ENCODE results near the gene COX6B2.
A peak's percentile ranks its signal among the peaks of the same experiment; 100 is the strongest.
"Not testable (repeated sequence)": the region's sequence is repeated elsewhere in the genome, so short reads cannot be mapped to it uniquely, and the experiment has no call there.

COX6B2 gene

DNA sequence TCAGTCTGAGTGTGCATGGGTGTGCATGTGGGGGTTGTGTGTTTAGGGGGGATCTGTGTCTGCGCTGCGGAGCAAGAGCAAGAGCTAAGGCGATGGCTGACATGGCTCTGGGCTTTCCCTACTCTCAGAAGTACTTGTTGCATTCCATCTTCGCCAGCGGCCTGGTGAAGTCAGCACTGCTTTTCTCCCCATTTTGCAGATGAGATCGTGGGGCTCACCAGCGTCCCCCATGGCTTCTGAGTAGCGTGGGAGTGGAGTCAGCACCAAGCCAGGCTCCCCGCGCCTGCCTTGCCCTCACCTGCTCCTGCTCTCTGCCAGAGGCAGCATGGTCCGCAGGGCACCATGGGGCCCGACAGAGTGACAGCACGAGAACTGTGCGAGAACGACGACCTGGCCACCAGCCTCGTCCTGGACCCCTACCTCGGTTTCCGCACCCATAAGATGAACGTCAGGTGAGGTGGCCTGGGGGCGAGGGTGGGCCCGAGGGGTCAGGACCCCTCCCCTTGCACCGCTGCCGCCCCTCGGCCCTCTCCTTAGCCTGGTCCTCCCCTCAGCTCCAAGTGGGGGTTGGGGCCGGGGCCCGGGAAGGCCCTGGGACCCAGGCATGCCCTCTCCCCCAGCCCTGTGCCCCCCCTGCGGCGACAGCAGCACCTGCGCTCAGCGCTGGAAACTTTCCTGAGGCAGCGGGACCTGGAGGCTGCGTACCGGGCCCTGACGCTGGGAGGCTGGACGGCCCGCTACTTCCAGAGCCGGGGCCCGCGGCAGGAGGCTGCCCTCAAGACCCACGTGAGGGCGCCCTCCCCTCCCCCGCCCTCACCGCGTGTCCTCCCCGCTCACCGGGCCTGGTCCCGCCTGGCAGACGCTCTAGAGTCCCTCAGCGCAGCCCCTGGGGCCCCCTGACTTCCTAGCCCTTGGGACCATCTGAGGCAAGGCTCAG is 12.7 kb downstream of the COX6B2 start:
- DNase-seq (ENCODE audit: low read depth) = no peak

DNA sequence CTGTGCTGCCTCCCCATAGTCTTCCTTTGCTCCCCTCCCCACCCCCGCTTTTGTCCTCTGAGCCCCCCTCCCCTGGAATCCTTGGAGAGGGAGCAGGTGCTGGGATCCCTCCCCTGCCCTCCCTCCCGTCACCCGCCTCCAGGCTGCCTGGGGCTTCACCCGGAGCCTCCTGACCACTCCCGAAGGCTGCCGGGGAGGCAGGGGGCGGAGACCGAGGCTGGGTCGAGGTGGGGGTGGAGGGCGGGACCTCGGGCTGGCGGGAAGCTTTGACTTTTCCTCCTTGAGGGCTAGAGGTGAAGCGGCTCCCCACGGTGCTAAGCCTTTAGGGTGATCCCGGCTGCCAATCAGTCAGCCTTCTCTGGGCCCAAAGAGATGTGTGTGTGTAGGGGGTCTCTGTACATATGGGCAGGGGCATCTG is 13.3 kb downstream of the COX6B2 start:
- DNase-seq (ENCODE audit: low read depth) = peak; percentile 73

DNA sequence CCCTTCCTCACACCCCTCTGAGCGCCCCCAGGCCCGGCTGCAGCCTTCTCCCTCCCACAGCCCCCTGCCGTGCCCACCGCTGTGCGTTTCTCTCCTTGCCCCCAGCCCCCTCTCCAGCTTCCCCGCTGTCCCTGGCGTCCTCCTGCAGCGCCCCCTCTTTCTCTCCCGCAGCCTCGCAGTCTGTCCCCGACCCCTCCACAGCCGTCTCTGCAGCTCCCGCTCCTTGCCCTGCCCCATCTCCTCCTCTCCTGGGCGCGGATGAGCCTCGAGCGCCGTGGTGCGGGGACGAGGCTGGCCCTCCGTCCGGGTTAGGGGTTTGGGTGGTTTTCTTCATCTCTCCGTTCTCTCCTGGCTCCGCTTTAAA is 13.8 kb downstream of the COX6B2 start:
- DNase-seq (ENCODE audit: low read depth) = peak; percentile 33

DNA sequence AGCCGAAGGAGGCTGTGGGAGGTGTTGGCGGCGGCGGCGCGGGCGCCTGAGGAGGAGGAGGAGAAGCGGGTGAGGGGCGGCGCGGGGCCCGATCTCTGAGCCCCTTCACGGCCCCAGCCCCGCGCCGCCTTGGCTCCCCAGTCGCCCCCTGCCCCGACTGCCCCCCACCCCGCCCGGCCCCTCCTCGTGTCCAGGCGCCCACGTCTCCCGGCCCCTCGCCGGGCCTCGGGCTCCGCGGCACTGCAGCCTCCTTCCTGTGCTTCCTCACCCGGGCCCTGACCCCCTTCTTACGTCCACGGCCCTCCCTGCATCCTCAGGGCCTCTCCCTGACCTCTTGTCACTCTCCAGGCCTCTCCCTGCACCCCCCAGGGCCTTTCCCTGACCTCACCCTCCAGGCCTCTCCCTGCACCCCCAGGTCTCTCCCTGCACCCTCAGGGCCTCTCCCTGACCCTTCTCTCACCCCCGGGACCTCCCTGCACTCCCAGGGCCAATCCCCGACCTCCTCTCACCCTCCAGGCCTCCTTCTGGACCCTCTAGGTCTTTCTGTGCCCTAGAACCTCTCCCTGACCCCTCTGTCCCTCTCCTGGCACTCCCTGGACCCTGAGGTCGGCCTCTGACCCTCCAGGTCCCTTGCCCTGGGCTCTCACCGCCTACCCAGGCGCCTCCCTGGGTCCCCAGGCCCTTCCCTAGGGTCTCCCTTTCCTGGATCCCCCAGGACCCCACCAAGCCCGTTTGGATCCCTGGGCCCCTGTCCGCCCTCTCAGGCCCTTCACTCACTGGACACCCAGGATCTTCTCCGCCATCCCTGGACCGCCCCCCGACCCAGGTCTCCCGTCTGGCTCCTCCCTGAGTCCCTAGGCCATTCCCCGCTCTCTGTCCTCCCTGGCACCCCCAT is 14.4 kb downstream of the COX6B2 start:
- peak; percentile 21 for DNase-seq (ENCODE audit: low read depth)

DNA sequence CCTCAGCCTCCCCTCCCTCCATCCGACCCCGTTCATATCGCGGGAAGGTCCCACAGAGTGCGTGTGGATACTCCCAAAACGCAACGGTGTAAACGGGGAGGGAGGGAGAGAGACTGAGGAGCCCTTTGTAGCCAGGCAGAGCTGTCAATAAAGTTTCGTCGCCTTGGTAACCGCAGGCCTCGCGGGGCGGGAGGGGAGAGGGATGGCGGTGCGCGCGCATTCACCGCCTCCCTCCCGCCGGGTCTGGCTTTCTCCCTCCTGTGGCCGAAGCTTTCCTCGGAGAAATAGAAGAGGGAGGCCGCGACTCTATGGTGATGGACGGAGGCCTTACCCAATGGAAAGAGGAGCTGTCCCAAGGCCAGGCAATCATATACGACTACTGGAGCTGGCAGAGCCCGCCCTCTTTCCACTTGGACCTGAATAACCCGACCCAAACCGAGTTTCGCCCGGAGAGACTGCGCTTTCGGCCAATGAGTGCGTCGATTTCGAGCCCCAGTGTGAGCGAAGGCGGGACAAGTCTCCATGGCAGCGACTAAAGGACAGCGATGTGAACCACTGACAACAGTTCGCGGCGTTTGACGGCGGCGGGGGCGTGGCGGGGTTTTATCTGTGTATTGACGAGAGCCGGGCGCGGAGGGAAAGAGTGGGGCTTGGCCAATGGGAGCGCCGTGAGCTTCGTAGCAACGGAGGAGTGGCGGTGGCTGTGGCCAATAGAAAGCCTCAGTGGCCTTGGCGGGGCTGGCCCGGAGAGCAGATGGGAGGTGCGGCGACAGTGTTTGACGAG is 15.2 kb downstream of the COX6B2 start, which contains the start of gene KMT5C:
KMT5C (plus strand) TSS at position 772 of the 784 bp plus-strand sequence. CDS start 2,061 bp downstream, outside the sequence.
- DNase-seq (ENCODE audit: low read depth) = peak; percentile 100

DNA sequence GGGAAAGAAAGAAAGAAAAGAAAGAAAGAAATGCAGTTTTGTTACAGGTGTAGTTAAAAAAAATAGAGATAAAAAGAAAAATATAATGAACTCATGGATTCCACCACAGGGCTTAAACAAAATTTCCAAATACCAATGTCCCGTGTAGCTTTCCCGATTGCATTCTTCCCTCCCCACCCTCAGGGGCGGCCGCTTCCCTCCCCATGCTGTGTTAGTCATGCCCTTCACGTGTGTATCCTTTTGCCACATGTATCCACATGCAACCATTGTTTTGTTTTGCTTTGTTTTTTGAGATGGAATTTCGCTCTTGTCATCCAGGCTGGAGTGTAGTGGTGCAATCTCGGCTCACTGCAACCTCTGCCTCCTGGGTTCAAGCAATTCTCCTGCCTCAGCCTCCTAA is 18.4 kb downstream of the COX6B2 start:
- no peak for DNase-seq (ENCODE audit: low read depth)

DNA sequence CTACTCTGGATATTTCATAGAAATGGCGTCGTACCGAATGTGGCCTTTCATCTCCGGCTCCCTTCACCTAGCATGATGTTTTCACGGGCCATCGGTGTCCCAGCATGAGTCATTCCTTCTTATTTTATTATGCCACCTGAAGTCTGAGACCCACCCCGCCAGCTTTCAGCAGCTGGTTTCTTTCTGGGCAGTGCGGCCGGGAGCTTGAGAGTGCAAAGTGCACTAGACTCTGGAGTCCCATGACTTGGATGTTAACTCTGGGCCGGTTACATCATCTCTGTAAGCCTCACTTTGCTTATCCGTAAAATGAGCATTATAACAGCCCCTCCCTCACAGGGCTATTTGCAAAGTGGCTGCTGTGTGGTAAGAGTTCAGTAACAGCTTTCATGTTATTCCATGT is 20.6 kb downstream of the COX6B2 start:
- no peak for DNase-seq (ENCODE audit: low read depth)

DNA sequence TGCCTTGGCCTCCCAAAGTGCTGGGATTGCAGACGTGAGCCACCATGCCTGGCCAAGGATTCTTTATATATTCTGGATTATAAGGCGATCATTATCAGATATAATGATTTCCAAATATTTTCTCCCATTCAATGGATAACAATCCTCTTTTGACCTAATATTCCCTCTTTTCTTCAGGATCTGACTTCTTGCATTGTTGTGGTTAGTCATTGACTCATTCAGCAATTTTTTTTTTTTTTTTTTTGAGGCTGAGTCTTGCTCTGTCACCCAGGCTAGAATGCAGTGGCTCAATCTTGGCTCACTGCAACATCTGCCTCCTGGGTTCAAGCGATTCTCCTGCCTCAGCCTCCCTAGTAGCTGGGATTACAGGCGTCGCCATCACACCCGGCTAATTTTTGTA is 24.7 kb downstream of the COX6B2 start:
- DNase-seq (ENCODE audit: low read depth) = not testable (repeated sequence)

DNA sequence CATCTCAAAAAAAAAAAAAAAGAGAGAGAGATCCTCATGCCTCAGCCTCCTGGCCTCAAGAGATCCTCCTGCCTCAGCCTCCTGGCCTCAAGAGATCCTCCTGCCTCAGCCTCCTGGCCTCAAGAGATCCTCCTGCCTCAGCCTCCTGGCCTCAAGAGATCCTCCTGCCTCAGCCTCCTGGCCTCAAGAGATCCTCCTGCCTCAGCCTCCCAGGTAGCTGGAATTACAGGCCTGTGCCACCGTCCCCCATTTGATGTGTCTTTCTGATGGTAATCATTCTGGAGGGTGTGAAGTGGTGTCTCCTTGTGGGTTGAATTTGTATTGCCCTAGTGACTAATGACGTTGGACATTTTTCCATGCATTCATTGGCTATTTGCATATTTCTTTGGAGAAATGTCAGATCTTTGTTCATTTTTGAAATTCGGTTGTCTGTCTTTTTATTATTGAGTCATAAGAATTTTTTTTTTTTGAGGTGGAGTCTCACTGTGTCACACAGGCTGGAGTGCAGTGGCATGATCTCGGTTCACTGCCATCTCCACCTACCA is 25.7 kb downstream of the COX6B2 start:
- not testable (repeated sequence) for DNase-seq (ENCODE audit: low read depth)

DNA sequence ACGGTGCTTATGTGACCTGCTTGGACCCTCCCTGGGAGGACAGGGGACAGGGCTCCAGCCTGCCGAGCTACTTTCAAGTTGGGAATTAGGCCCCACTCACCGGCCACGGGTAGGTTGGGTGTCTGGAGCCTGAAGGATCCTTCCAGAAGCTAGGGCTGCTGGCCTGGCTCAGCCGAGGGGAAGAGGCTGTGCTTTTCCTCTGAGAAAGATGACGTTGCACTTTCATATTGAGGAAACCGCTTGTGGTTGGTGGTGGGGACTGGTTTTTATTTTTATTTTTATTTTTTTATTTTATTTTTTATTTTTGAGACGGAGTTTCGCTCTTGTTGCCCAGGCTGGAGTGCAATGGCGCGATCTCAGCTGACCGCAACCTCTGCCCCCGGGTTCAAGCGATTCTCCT is 29.3 kb downstream of the COX6B2 start, which contains the start of gene TMEM150B:
TMEM150B (minus strand) TSS at position 170 of the 400 bp plus-strand sequence. CDS start 4,305 bp downstream, outside the sequence.
- no peak for DNase-seq (ENCODE audit: low read depth)

DNA sequence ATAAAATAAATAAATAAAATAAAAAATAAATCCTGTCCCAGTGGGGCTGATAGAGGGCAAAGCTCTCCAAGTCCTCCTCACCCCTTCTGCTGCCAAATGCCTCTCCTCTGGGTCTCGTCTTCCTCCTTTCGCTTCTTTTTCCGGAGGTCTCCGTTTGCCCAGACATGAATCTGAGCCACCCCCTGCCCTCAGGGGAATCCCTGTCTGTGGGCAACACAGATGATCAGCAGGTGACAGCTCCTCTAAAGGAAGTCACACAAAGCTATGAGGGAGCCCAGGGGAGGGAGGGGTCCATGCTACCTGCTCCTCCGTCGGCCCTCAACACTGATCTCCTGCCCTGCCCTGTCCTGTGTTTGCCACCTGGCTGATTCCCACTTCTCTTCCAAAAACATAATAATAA is 29.9 kb downstream of the COX6B2 start:
- DNase-seq (ENCODE audit: low read depth) = no peak

DNA sequence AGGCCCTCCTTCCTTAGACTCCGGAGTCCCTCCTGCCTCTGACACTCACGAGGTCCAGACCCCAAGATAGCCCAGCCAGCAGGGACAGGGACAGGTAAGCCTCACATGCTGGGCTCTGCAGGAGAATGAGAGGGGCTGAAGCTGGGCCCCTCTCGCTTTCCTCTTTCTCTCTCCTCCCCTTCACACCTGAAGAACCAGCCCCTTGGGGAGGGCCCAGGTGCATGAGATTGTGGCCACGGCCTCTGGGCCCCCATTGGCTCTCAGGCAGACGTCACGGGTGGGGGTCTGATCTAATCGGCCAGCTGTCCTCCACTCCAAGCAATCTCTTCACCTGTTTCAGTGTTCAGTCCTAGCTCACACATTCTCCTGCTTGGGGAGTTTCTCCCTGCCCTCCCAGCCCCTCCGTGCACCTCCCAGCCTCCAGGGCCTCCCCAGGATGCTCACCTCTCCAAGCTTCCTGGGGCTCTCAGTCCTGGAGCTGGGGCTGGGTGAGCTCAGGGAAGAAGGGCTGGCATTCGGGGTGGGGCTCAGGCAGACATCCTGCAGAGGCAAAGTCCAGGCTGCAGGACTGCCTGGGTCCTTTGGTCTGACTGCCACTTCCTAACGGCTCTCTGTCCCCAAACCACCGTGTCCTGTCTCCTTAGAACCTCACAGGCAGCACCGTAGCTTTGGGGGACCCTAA is 32.2 kb downstream of the COX6B2 start:
- no peak for DNase-seq (ENCODE audit: low read depth)

DNA sequence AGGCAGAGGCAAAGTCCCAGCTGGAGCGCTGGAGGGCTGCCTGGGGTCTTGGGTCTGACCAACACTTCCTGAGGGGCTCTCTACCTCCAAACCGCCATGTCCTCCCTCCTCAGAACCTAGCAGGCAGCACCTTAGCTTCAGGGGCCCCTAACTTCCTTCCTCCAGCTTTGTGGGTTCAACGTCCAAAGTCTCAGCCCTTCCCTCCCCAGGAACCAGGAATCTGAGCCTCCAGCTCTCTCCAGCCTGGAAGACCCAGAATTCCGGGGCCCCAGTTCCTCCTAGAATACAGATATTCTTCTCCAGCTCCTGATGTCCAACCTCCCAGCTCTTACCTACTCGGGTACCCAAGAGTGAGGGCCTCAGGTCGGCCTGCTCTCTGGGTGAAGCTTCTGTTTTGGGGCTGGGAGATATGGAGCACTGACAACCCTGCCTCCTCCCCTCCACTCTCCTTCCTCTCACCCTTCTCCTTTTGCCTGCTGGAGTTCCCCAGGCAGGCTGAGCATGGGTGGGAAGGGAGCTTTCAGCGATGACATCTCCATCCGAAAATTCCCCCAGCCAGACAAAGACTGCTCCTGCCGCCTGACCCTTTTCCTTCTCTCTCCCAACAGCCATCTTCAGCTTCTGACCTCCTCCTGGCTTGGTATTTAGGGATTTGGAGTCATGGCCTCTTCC is 32.9 kb downstream of the COX6B2 start:
- DNase-seq (ENCODE audit: low read depth) = no peak

DNA sequence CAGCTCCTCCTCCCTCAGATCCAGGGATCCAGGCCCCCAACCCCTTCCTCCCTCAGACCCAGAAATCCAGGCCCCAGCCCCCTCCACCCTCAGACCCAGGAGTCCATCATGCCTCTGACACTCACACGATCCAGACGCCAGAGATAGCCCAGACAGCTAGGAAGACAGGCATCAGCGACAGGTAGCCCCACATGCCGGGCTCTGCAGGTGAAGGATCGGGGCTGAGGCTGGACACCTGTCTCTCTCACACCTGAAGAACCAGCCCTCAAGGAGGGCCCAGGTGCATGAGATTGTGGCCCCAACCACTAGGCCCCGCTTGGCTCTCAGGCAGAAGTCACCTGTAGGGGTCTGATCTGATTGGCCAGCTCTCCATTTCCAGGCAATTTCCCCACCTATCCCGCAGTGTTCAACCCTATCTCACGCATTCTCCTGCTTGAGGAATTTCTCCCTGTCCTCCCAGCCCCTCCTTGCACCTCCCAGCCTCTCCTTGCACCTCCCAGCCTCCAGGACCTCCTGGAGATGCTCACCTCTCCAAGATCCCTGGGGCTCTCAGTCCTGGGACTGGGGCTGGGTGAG is 33.6 kb downstream of the COX6B2 start:
- no peak for DNase-seq (ENCODE audit: low read depth)

DNA sequence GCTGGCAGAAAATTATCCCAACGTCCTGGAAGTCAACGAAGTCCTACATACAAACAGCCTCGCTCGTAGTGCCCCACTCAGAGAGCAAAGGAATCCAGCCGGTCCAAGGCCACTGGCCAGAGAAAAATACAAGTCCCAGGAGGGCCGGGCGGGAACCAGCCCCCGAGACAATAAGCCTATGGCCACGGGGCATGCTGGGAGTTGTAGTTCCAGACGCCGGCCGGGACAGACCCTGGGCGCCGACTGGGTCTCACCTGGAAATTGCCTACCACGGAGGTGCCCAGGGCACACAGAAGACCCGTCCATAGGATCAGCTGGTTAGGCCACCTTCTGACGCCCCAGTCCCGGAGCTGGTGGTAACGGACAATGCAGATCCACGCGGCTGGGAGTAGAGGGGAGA is 34.7 kb downstream of the COX6B2 start:
- no peak for DNase-seq (ENCODE audit: low read depth)

DNA sequence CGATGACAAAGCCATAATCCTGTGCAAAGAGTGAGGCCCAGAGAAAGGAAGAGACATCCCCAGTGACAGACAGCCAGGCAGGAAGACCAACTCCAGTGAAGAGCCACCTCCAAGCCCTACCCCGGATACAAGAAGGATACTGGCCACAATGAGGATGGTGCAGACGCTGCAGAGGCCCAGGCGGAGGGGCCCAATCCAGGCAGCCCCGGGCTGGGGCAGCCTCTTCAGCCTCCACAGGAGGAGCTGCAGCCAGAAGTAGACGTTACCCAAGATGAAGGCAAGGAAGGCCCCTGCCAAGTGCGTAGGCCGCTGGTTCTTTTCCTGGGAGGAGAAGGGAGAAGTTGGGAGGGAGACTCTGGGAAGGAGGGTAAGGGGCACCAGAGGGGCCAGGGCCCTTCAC is 37.9 kb downstream of the COX6B2 start:
- no peak for DNase-seq (ENCODE audit: low read depth)

DNA sequence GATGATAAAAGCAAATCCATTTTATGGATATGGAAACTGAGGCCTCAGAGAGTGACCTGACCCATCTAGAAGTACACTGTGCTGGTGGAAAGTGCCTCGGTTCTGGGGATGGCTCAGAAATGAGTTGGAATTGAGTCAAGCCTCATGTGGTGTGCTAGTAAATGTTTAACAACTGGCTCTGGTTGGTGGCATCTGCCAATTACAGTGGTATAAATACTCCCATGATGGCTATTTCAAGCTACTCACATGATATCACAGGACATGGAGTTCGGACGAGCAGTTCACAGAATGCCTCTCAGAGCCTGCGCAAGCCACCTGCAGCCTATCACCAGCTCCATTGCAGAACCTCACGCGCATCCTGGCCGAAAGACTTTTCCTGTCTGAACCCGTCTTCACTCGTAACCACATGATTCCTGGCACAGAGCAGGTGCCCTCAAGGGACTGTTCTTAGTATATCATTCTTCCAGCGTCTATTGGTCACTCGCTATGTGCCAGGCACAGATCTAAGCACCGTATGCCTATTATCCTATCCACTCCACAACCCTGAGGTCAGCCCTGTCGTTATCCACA is 38.5 kb downstream of the COX6B2 start:
- DNase-seq (ENCODE audit: low read depth) = no peak

DNA sequence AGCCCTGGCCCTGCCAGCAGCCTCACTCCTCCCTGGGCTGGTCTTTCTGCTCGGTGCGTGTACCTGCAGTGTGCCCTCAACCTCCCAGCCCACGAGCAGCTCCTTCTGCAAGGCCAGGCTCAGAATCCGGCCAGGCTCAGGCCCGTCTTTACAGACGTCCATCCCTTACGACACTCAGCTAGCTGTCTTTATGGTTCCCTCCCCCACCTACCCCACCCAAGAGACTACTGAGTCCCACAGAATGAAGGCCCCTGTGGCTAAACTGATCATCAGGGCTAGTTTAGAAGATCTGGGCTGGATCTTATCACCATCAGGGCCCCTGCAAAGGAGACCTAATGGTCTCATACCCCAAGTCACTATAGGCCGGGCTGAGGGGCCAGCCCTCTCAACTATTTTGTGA is 40.1 kb downstream of the COX6B2 start:
- DNase-seq (ENCODE audit: low read depth) = no peak

DNA sequence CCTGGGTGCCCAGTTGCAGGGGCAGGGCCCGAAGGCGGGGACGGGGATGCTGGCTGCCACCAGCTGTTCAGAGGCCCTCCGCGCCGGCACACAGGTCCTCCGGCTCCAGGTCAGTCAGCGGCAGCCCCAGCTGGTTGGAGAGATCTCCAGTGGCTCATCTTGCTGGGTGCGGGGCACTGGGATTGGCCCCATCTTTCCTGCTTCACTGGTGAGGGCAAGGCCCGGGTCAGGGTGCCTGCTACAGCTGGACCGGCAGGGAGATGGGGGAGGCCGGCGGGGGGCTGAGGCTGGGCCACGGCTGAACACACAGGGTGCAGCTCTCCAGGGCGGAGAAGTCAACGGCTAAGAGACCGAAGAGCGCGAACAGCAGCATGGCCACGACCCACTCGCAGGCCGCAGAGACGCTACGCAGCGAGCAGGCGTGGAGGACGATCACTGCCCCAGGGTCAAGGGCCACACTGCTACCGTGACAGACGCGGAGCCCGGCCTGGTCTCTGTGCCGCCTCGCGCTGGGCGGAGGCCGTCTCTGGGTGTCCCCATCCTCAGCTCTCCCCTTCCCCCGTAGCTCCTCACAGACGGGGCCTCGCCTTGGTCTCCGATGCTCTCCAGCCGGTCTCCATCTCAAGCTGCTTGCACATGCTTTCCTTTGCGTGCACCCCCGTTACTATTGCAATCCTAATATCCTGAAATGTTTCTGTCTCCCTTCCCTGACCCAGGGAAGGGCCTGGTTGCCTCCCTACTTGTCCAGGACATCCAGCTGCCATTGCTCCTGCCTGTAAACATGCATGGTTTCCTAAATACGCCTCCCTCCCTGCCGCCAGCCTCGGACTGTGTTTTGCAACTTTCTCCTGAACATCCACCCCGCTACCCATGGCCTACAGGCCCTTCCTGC is 41.7 kb downstream of the COX6B2 start:
- DNase-seq (ENCODE audit: low read depth) = no peak
